H9 (cell line): ENCODE measurements around the gene VMA21. TPM values are rescaled to one million over a fixed set of nuclear protein-coding genes. Genes with fewer than 3 reads are reported as not detected.

Experiments
- DNase-seq: peaks from one replicate; pipeline ENCODE4 v3.0.0-alpha.2; 2017
- H2AFZ ChIP-seq: one replicate; pipeline ENCODE4 v1.6.1; 2013; ENCODE audit warnings: mild to moderate bottlenecking, low read length, control low read depth, moderate library complexity
- H2AK5ac ChIP-seq: 2 replicates; pipeline ENCODE4 v1.6.1; 2013; ENCODE audit warnings: low read length, control low read depth, mixed read lengths; ENCODE audit not compliant: insufficient read length
- H2BK120ac ChIP-seq: one replicate; pipeline ENCODE4 v1.6.1; 2013; ENCODE audit warnings: low read depth, mild to moderate bottlenecking, low read length, control low read depth, inconsistent platforms; ENCODE audit not compliant: poor library complexity, severe bottlenecking
- H2BK12ac ChIP-seq: 2 replicates; pipeline ENCODE4 v1.6.1; 2013; ENCODE audit warnings: low read length, control low read depth, mixed read lengths, low read depth; ENCODE audit not compliant: insufficient read length
- H2BK15ac ChIP-seq: 2 replicates; pipeline ENCODE4 v1.6.1; 2013; ENCODE audit warnings: low read depth, low read length, control low read depth
- H2BK20ac ChIP-seq: one replicate; pipeline ENCODE4 v1.6.1; 2013; ENCODE audit warnings: low read depth, mild to moderate bottlenecking, low read length, control low read depth, inconsistent platforms; ENCODE audit not compliant: poor library complexity, severe bottlenecking
- H2BK5ac ChIP-seq: 2 replicates; pipeline ENCODE4 v1.6.1; 2013; ENCODE audit warnings: low read length, control low read depth, mixed read lengths; ENCODE audit not compliant: insufficient read length
- H3K14ac ChIP-seq: 2 replicates; pipeline ENCODE4 v1.6.1; 2013; ENCODE audit warnings: low read length, control low read depth; ENCODE audit not compliant: insufficient read depth
- H3K18ac ChIP-seq: 2 replicates; pipeline ENCODE4 v1.6.1; 2013; ENCODE audit warnings: low read depth, mild to moderate bottlenecking, mixed read lengths, low read length, control low read depth; ENCODE audit not compliant: insufficient read length
- H3K23ac ChIP-seq: 2 replicates; pipeline ENCODE4 v1.6.1; 2013; ENCODE audit warnings: low read length, control low read depth, mixed read lengths, low read depth; ENCODE audit not compliant: insufficient read length
- H3K23me2 ChIP-seq: 2 replicates; pipeline ENCODE4 v1.6.1; 2013; ENCODE audit warnings: low read depth, mild to moderate bottlenecking, mixed read lengths, low read length, control low read depth; ENCODE audit not compliant: insufficient read length, poor library complexity, severe bottlenecking
- H3K27ac ChIP-seq: 2 replicates; pipeline ENCODE4 v1.5.1; 2013; ENCODE audit warnings: low read length, control low read depth, mixed read lengths, low read depth; ENCODE audit not compliant: insufficient read length
- H3K27me3 ChIP-seq: 2 replicates; pipeline ENCODE4 v1.6.1; 2013; ENCODE audit warnings: low read length, control low read depth, inconsistent platforms; ENCODE audit not compliant: insufficient read depth
- H3K4ac ChIP-seq: 2 replicates; pipeline ENCODE4 v1.6.1; 2013; ENCODE audit warnings: low read depth, mild to moderate bottlenecking, control low read depth, inconsistent platforms, low read length, moderate library complexity
- H3K4me1 ChIP-seq: 2 replicates; pipeline ENCODE4 v1.6.1; 2013; ENCODE audit warnings: low read length, control low read depth, inconsistent platforms; ENCODE audit not compliant: insufficient read depth
- H3K4me2 ChIP-seq: 2 replicates; pipeline ENCODE4 v1.6.1; 2013; ENCODE audit warnings: low read length, control low read depth, mixed read lengths; ENCODE audit not compliant: insufficient read length, insufficient read depth
- H3K56ac ChIP-seq: 2 replicates; pipeline ENCODE4 v1.6.1; 2013; ENCODE audit warnings: low read depth, mild to moderate bottlenecking, mixed read lengths, low read length, control low read depth; ENCODE audit not compliant: insufficient read length
- H3K79me1 ChIP-seq: 2 replicates; pipeline ENCODE4 v1.6.1; 2013; ENCODE audit warnings: low read depth, mild to moderate bottlenecking, moderate library complexity, low read length, control low read depth, inconsistent platforms; ENCODE audit not compliant: insufficient read depth, poor library complexity, severe bottlenecking
- H3K79me2 ChIP-seq: 2 replicates; pipeline ENCODE4 v1.6.1; 2013; ENCODE audit warnings: low read length, control low read depth, inconsistent platforms; ENCODE audit not compliant: insufficient read depth
- H3K9ac ChIP-seq: 2 replicates; pipeline ENCODE4 v1.6.1; 2013; ENCODE audit warnings: low read length, control low read depth, mixed read lengths; ENCODE audit not compliant: insufficient read length; ENCODE audit errors: extremely low read depth
- H3K9me3 ChIP-seq: one replicate; pipeline ENCODE4 v1.6.1; 2013; ENCODE audit warnings: low read depth, low read length, inconsistent platforms; ENCODE audit not compliant: control insufficient read depth
- H3T11ph ChIP-seq: one replicate; pipeline ENCODE4 v1.6.1; 2013; ENCODE audit warnings: mild to moderate bottlenecking, low read length, control low read depth, inconsistent platforms
- H4K20me1 ChIP-seq: one replicate; pipeline ENCODE4 v1.6.1; 2013; ENCODE audit not compliant: control insufficient read depth, insufficient read length, insufficient read depth
- H4K5ac ChIP-seq: 2 replicates; pipeline ENCODE4 v1.6.1; 2013; ENCODE audit warnings: low read depth, mild to moderate bottlenecking, mixed read lengths, low read length, control low read depth; ENCODE audit not compliant: insufficient read length
- H4K8ac ChIP-seq: replicated peaks from 2 replicates; pipeline ENCODE4 v1.6.1; 2013; ENCODE audit warnings: low read length, control low read depth, mixed read lengths, low read depth; ENCODE audit not compliant: insufficient read length
- H4K91ac ChIP-seq: 2 replicates; pipeline ENCODE4 v1.6.1; 2013; ENCODE audit warnings: low read depth, mild to moderate bottlenecking, moderate library complexity, mixed read lengths, low read length, control low read depth; ENCODE audit not compliant: insufficient read length
- H3K27ac Mint-ChIP-seq, 3 experiments: 2 replicates in 2 of 3; 3 replicates in 1 of 3; pipeline ENCODE4 v1.8.0; 2020 to 2021; ENCODE audit warnings: mixed read lengths in 3 of 3, mild to moderate bottlenecking in 1 of 3, moderate library complexity in 1 of 3
- H3K27me3 Mint-ChIP-seq: 2 replicates; pipeline ENCODE4 v1.8.0; 2021; ENCODE audit warnings: low read depth, mild to moderate bottlenecking, moderate library complexity, mixed read lengths
- H3K36me3 Mint-ChIP-seq, 3 experiments: 2 replicates in 2 of 3; 3 replicates in 1 of 3; pipeline ENCODE4 v1.8.0; 2020 to 2021; ENCODE audit warnings: low read depth in 3 of 3, mixed read lengths in 3 of 3; ENCODE audit not compliant: insufficient read depth in 1 of 3
- H3K4me1 Mint-ChIP-seq, 2 experiments: 2 replicates each; pipeline ENCODE4 v1.8.0; 2020; ENCODE audit warnings: mixed read lengths in 2 of 2
- H3K4me3 Mint-ChIP-seq, 2 experiments: 2 replicates in 1 of 2; 3 replicates in 1 of 2; pipeline ENCODE4 v1.8.0; 2020 to 2021; ENCODE audit warnings: mild to moderate bottlenecking in 2 of 2, mixed read lengths in 2 of 2, moderate library complexity in 1 of 2
- H3K9me3 Mint-ChIP-seq, 2 experiments: 2 replicates in 1 of 2; 3 replicates in 1 of 2; pipeline ENCODE4 v1.8.0; 2020; ENCODE audit warnings: mild to moderate bottlenecking in 2 of 2, mixed read lengths in 2 of 2, moderate library complexity in 1 of 2
- CTCF ChIP-seq: fragments of 200-600 bp; sonication (generic); conservative IDR thresholded peaks from 3 replicates; pipeline ENCODE4 v1.8.0; 2021; ENCODE audit warnings: antibody characterized with exemption, mild to moderate bottlenecking
- WGBS: extraction: QIAGEN DNeasy Blood & Tissue Kit; methylation state at CpG from one replicate; pipeline ENCODE4 v1.1.7; 2013; ENCODE audit warnings: missing lambda C conversion rate, low lambda C conversion rate, mixed read lengths; ENCODE audit not compliant: insufficient read length; ENCODE audit errors: extremely low coverage; 5-methylcytosine and 5-hydroxymethylcytosine counted together
- total RNA-seq: library from RNA; stranded (reverse); gene quantifications from 2 replicates; pipeline ENCODE4 v1.2.1, GENCODE V29; 2021

Gene VMA21
- total RNA-seq, 1 experiment from 2014 or later = 50.3 TPM

DNA sequence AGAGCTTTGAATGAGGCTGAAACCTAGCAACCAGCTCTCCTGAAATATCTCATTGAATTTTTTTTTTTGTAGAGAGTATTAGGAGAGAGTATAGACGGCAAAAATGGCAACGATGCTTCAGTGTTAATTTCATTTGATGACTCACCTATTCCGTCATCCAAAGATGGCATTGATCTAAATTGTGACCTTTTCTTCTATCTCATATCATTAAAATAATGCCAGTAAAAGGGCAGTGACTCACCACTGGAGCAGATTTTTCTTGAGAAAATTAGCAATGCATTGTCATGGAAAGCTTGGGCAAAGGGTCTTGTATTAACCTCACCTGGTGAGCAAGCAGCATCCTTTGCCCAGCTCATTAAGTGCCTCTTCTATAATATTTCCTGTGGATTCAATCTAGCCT, 19.6 kb downstream of the VMA21 start:
- no peak overlapping the region for H2AK5ac ChIP-seq
- H2BK12ac ChIP-seq = no peak overlapping the region
- no peaks in the 10 kb centered on the region for H3K79me1 ChIP-seq
- no peaks in the 10 kb centered on the region for H4K20me1 ChIP-seq
- no peak overlapping the region for H2BK5ac ChIP-seq
- no peak overlapping the region for H3K23ac ChIP-seq
- no peak overlapping the region for H3K27ac ChIP-seq
- no peak overlapping the region for H2BK20ac ChIP-seq
- H3T11ph ChIP-seq = no peak overlapping the region
- WGBS = no CpG with 5 or more reads among the region's 3 CpGs
- peaks cover 51% of the 10 kb centered on the region for H3K9me3 ChIP-seq
- no peak overlapping the region for H4K91ac ChIP-seq
- H3K36me3 Mint-ChIP-seq = peaks cover 0 to 4% (median 2%) of the 10 kb centered on the region in 3 experiments; a peak in 5 of 7 replicates
- no peak overlapping the region for H3K4ac ChIP-seq
- H2AFZ ChIP-seq = no peak overlapping the region
- H3K9me3 Mint-ChIP-seq = peaks cover 70 to 71% of the 10 kb centered on the region in 2 experiments
- no peak overlapping the region for H3K4me3 Mint-ChIP-seq
- H3K27me3 Mint-ChIP-seq = no peaks in the 10 kb centered on the region; the same call in 1 of the 2 replicates
- H3K79me2 ChIP-seq = no peaks in the 10 kb centered on the region
- TF ChIP-seq CTCF = no peak
- no peak overlapping the region for H3K14ac ChIP-seq
- no peak overlapping the region for H3K56ac ChIP-seq
- no peak overlapping the region for H3K18ac ChIP-seq
- H4K8ac ChIP-seq = no peak overlapping the region
- no peak overlapping the region for H4K5ac ChIP-seq
- H3K4me1 Mint-ChIP-seq = peaks cover 27% of the 10 kb centered on the region in 2 experiments
- no peaks in the 10 kb centered on the region for H3K4me1 ChIP-seq
- no peak for DNase-seq
- no peaks in the 10 kb centered on the region for H3K23me2 ChIP-seq
- H3K9ac ChIP-seq = no peak overlapping the region
- no peaks in the 10 kb centered on the region for H3K27me3 ChIP-seq
- H3K27ac Mint-ChIP-seq = no peak overlapping the region
- no peak overlapping the region for H2BK15ac ChIP-seq
- no peak overlapping the region for H2BK120ac ChIP-seq
- no peak overlapping the region for H3K4me2 ChIP-seq
